Upper lobe of left lung (tissue), 4 donors: ENCODE results near the gene COL6A3.

Experiments used
- CTCF ChIP-seq, 6 experiments: fragments of 450-650 bp in 4 of 6; fragments of 200-600 bp in 2 of 6; sonication (generic) in 2 of 6; IDR thresholded peaks; one replicate each; pipeline ENCODE4 v1.5.1; 2016 to 2019; ENCODE audit warnings: antibody characterized with exemption in 6 of 6
- POLR2A ChIP-seq, 4 donors: fragments of 450-650 bp; IDR thresholded peaks; one replicate each; pipeline ENCODE4 v1.5.1; 2016 to 2017; ENCODE audit warnings: antibody characterized with exemption in 4 of 4, mild to moderate bottlenecking in 2 of 4
- POLR2AphosphoS5 ChIP-seq, 2 donors: sonication (generic); formaldehyde crosslinking; IDR thresholded peaks; one replicate each; pipeline ENCODE4 v1.5.1; 2017; ENCODE audit warnings: antibody characterized with exemption in 2 of 2

DNA sequence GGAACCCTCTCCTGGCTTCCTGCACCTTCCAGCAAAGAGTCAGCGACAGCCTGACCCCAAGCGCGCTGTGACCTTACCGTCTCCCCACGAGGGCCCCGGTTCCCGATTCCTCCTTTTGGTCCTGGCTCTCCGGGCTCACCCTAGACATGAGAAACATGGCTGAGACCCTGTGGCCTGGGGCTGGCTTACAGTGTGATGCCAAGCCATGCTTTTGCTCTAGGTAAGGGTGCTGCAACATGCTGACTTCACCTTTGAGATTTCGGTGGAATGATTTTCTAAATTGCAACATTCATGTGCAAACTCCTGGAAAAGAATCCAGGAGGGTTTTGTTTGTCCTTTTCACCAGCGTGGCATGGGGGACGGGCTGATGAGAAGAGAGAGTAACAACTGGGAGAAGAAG, 63.9 kb downstream of the COL6A3 start:
- TF ChIP-seq CTCF (IDR thresholded peaks at IDR 0.05) (no peak), POLR2AphosphoS5 (IDR thresholded peaks at IDR 0.05) (no peak), POLR2A (IDR thresholded peaks at IDR 0.05) (no peak)
